GM19372 (cell line): ENCODE measurements around the gene PKDCC.
"Not testable (repeated sequence)": the region's sequence is repeated elsewhere in the genome, so short reads cannot be mapped to it uniquely, and the experiment has no call there.

Experiments used
- ATAC-seq: cut with Tn5 transposase; IDR thresholded peaks from one replicate; pipeline ENCODE4 v1.9.1; 2021; ENCODE audit warnings: mild to moderate bottlenecking, low read depth, moderate library complexity; ENCODE audit not compliant: unreplicated experiment

Gene PKDCC

DNA sequence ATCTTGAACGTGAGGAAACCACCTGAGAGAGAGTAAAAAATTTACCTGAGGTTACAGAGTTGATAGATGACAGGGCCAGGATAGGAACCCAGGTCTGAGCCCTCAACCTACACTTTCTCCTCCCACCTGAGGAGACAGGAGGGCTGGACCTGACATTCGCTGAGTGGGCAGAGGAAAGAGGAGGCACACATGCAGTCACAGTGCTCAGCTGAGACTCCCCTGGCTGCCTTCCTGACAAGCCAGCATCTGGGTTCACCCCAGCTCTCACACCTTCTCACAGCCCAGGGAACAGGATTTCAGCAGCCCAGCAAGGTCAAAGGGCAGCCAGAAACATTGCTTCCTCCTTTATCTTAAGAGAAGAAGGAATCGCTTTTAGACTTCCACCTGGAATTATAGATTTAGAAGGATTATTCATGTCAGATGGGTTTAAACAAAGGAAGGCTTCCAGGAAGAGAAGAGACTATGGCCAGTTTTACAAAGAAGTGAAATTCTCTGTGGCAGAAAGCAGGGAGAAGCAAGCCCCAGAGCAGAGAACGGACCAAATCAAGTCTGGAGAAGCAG is 18.1 kb upstream of the PKDCC start:
- no peak for ATAC-seq

DNA sequence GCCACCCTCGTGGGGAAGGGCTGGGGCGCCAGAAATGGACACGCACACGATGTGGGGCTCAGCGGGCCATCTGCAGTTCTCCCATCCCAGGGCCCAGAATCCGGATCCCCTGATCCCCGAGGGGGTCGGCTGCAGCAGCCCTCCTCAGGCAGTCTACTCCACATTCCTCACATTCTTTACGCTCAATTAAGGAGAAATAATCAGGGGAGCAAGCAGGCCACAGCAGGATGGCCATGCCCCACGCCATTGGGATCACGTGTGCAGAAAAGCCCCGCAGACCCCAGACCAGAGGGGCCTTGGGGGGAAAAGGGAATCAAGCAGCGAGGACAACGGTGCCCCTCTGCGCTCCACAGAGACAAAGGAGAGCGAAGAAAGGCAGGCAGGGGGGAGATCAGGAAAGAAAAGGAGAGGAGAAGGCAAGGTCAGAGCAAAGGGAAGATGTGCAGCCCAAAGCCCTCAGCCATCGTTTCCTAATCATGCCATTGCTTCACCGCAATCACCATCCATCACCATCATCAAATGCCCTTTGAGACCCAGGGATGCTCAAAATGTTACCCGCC is 17.5 kb upstream of the PKDCC start:
- ATAC-seq = no peak

DNA sequence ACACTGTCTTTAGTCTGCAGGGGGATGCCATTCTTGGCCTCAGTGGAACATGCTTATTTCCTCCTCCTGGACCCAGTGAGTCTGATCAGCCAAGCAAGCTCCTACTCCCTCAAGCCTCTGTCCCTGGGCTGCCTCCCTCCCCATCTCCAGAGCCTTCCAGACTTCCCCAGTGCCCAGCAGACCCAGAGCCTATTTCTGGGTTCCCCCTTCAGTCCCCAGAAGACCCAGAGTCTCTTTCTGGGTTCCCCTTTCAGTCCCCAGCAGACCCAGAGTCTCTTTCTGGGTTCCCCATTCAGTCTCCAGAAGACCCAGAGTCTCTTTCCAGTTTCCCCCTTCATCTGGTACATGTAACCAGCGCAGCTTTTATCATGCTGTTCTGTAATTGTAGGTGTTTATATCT is 17.0 kb upstream of the PKDCC start:
- no peak for ATAC-seq

DNA sequence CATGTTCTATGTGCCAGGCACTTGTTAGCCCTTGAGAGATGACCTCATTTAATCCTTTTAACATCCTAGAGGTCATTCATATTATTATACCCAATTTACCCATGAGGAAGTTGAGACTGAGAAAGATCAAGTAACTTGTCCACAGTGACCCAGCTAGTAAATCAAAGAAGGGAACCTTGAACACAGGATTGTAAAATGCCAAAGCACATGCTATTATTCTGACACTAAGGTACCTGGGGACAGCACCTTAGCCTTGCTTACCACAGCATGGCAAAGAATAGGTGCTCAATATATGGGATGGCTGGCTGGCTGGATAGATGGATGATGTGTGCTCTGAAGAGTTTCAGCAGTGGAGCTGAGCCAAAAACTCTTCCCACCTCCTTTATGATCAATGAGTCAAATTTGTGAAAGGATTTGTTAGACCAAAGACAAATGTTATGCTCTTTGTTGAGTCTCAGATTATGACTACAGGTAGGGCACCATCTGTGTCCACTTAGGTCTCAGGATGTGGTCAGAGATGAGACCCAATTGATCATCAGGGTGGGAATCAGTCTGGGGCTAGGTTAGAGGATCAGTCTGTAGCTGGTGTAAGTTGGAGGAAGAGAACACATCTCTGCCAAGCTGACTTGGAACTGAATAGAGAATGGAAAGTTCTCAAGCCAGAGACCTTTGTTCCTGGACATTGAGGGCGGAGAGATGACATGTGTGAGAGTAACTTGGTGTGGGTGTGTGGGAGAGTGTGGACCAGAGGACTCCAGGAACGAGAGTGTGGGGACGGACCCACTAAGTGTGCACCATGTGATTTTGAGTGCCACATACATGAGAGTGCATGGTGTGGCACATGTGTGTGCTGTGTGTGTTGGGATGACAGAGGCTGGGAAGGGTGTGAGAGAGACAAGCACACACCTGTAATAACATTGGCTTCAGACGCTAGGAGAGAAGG is 16.3 kb upstream of the PKDCC start:
- no peak for ATAC-seq

DNA sequence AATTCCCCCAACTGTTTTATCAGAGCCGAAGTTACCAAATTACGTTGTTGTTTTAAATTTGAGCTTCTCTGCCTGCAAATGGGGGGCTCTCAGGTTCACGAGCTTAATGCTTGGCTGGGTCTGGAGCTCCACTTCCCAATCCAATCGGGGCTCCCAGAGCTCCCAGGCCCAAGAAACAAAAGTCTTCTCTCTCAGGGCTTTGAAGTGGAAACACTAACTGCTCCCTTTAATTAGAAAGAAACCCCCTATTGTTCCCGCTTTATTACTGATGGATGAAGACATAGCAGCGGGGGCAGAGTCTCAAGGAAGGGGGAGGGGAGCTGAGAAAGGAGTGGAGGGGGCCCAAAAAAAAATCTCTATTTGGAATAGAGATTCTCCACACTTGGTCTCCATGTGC is 15.6 kb upstream of the PKDCC start:
- no peak for ATAC-seq

DNA sequence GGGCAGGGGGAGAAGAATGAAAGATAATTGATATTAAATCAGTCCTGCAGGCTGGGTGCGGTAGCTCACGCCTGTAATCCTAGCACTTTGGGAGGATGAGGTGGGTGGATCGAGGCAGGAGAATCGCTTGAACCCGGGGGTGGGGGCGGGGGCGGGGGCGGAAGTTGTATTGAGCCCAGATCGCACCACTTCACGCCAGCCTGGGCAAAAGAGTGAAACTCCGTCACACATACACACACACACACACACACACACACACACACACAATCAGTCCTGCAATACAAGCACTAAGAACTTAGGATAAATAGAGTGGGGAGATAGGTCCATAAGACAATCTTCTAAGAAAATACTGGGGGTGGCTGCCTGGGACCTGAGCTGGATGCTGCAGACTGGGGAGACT is 15.1 kb upstream of the PKDCC start:
- ATAC-seq = no peak

DNA sequence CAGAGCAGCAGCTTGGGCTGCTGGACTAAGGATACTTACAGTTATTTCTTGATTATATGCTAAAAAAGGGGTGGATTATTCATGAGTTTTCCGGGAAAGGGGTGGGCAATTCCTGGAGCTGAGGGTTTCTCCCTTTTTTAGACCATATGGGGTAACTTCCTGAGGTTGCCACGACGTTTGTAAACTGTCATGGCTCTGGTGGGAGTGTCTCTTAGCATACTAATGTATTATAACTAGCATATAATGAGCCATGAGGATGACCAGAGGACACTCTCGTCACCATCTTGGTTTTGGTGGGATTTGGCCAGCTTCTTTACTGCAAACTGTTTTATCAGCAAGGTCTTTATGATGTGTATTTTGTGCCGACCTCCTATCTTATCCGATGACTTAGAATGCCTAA is 13.7 kb upstream of the PKDCC start:
- not testable (repeated sequence) for ATAC-seq

DNA sequence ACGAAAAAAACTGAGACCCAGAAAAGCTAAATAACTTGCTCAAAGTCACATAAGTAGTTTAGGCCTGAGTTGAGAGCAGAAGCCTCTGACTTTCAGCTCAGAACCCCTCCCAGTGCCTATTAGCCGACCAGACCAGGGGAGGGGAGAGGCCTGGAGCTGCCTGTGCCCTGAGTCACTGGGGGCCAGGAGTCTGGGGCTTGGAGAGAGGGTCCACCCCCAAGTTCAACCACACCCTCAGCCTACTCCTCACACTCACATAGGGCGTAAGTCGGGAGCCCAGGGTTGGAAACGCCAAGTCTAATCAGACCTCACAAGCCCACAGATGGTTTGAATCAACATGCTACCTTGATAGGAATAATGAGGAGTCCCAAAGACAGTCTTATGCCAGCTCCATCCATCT is 12.6 kb upstream of the PKDCC start:
- no peak for ATAC-seq

DNA sequence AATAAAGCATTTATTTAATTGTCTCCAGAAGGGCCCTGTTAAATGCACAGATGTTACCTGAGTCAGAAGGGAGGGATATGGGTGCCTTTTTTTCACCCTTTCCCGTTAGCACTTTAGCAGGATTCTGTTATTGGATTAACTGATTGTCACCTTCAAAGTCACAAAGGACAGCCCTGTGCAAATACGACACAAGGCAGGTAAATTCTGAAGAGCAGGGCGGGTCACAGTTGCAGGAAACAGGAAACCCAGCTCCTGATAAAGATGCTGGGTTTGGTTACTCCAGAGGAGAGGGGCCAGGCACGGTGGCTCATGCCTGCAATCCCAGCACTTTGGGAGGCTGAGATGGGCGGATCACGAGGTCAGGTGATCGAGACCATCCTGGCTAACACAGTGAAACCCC is 11.4 kb upstream of the PKDCC start:
- no peak for ATAC-seq

DNA sequence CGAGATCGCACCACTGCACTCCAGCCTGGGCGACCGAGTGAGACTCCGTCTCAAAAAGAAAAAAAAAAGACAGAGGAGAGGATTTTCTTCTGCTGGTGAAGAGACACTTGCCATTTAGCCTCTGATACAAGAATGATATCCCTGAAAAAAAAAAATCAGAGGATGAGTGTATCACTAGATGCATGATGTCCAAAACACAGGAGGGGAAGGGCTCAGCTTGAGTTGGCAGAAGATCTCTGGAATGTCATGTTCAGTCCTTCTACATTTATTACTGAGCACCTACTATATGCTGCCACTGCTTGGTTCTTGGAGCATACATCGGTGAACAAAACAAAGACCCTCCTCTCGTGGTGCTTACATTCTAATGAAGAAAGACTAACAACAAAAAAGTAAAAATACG is 10.9 kb upstream of the PKDCC start:
- ATAC-seq = no peak

DNA sequence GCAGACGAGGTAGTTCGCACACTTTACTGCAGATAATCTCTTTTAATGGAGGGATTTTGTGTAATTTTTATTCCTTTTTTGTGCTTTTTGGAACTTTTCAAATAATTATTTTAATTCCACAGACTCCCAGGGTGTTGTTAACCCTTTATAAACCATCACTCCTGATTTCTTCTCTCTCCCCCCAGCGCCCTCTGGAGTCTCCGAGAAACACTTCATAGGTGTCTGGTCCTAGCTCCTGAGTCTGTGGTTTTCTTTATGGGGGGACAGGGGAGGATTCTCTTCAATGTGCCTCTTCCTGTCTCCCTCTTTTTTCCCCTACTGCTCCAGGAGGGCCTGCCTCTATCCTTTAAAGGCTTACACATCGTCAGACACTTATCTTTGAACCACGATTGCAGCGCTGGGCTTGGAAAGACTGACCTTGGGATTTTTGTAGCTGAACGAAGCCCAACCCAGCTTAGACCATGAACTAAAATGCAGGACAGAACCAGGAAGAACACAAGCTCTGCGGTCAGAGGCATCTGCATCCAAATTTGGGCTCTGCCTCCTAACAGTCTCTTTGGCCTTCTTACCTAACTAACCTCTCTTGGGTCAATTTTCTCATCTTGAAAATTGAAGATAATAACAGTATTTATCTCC is 7.1 kb upstream of the PKDCC start:
- ATAC-seq = no peak

DNA sequence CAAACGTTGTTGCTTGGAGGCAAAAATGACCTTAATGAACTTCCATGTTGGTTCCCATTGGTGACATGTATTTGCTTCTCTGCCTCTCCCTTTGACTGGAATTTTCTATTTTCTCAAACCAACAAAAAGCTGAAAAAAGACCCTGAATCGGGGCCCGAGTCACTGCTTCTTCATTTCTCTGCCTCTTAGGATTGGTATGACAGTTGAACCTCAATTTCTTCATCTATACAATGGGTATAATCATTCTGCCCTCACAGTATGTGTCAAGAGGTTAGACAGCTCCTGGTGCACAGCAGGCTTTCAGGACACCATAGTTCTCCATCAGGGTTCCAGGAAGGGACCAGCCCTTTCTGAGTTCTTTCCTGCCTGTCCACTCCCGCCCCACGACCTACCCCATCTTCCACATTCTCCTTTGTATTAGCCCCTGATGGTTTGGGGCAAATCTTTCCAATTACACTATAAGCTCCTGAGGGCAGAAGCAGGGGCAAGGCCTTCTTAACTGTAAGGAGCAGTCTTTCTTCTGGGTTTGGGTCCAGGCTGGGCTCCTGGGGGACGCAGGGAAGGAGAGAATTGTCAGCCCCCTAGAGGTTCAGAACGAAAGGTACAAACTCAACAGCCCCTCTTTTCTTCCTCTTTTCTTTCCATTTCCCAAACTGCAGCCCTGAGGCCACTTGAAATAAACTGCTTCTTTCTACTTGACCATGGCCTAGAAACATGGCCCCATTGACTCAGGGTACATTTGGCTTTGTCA is 6.3 kb upstream of the PKDCC start:
- no peak for ATAC-seq

DNA sequence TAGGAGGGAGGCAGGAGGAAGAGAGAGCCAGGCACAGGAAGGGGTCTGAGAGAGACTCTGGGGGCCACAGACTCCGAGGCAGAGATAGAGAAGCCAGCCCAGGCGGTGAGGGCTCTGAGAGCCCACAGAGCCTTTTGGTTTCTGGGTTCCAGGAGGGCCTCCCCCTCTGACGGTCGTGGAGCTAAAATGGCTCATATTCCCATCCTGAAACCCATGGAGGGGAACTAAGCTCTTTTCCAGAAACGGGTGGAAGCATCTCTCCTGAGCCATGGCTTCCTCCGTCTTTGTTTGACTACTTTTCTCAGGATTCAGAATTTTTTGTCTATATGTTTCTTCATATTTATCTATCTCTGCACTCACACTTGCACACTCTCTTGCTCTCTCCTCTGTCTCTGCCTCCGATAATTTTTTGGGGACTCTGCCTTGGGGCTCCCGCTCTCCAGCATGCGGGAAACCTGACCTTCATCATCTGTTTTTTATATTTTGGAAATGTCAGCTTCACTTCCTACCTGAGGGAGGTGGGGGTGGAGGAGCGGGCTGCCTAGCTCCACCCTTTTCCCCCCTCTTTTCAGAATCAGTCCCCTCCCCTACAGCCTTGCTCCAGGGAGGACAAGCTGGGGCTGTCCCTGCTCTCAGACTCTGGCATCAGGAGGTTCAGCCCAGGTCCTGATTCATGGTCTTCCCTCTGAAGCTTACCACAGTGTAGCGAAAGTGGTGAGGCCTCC is 5.0 kb upstream of the PKDCC start:
- ATAC-seq = no peak

DNA sequence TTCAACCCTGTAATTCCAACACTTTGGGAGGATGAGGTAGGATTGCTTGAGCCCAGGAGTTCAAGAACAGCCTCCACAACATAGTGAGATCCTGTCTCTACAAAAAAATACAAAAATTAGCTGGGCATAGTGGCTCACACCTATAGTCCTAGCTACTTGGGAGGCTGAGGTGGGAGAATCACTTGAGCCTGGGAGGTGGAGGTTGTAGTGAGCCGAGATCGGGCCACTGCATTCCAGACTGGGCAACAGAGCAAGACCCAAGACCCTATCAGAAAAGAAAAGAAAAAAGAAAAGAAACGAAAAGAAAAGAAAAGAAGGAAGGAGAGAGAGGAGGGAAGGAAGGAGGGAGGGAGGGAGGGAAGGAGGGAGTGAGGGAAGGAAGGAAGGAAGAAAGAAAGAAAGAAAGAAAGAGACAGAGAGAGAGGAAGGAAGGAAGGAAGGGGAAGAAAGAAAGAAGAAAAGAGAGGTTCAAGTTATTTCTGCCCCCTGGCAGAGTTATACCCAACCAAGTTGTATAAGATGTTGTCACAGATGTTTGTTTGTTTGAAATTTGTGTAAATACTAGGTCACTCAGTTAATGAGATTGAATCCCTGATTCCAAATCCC is 3.9 kb upstream of the PKDCC start:
- ATAC-seq = no peak

DNA sequence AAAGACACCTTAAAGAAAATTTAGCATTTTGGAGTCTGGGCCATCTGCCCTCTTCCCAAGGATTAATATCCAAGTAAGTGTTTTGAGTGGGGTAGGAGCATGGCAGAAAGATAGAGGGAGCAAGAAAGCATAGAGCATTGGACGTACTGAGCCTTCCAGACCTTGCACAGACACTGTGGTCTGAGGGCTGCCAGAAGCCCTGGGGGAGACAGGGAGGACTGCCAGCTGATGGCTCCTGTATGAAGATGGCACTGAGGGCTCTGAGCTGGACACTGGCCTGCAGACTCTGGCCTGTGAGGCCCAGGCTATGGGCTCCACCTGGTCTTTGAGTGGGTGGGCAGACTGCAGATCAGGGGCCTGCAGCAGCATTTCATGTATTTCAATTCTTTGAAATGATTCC is 2.9 kb upstream of the PKDCC start:
- ATAC-seq = no peak

DNA sequence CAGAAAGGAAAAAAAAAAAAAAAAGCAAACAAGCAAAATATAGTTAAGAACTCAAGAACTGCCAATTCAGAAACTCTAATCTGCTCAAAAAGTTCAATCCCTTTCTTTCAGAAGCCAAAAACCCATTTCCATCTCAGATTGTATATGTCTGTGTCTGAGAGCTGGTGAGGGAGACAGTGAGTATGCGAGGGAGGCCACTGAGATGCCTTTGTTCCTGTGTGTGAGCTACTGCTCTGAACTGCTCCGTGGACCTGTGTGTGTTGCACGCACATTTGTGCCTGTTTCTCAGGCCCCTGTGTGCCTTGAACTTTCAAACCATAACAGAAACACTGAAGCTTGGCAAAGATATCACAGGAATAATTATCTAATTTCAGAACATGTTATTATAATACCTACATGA is 2.5 kb upstream of the PKDCC start:
- no peak for ATAC-seq

DNA sequence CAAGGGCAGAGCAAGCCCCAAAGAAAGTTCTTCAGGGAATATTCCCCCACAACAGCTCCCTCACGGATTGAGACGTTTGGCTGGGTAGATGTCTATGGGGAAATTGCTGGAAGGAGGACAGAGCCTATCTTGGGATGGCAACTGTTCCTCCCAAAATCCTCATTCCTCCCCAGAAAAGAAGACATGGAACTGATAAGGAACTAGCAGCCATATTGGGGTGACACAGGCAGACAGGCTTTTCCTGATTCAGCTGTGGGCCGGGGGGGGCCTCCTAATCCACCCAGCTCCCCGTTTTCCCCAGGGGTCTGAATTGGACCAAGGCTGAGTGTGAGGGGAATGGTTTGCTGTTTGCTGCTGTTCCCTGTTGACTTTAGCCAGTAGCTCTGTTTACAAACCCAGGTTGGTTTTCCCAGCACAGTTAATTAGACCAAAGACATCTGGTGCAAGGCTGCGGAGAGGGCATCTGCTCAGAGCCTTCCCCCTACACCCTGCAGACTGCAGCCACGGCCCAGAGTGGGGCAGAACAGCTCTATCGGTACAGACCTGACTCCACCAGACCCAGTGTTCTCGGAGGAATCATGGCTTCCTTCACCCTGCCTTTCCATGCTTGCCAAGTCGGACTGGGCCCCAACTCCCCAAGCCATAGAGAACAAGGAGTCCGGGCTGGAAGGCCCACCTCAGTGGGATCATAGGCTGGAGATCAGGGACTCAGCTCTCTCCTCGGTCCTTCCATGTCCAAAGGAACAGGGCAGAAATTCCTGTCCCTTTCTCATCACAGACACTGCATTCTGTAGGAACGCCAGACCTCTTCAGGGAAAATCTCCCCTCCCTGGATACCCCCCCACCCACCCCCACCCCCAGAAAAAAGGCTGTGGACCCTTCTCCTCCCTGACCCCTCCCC is 1.7 kb upstream of the PKDCC start:
- no peak for ATAC-seq

DNA sequence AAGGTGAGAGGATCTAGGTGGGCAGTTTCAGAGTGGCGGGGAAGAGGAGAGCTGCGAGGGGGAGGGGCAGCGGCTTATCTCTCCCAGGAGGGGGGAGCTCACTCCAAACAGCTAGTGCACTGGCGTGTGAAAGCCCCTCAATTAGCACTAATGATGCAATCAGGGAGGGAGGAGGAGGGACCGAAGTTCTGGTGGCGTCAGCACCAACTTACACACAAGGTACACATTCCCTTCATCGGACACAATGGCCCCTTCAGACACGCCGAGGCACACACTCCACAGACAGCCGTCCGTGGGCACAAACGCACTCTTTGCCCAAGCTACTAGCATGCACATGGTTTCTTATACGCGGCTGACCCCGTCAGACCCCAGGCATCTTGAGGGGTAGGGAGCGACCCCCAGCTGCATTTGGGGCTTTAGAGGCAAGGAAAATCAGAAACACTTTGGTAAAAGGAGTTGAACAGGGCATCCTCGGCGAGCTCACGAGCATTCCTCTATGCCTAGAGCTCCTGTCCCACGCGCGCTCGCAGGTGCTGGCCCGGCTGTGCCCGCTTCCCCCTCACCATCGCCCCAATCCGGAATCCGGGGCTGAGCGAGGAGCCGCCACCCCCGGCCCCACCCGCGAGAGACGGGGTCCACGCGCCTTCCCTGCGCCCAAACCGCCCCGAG is 868 bp upstream of the PKDCC start:
- no peak for ATAC-seq
